DMS53 treated with DMSO at 0.1 percent for 48 hours (cell line): Measurements from ENCODE around the gene SPATA13.

ENCODE experiments used
- DNase-seq: peaks from one replicate; lab custom pipeline; 2025; ENCODE audit not compliant: unreplicated experiment; lab: John Stamatoyannopoulos, UW

The SPATA13 gene

GRCh38 chr13:24138911-24139310, 21.6 kb upstream of the SPATA13 start:
- DNase-seq: no peak

GRCh38 chr13:24141333-24141910, 19.1 kb upstream of the SPATA13 start:
- no peak for DNase-seq

- DNase-seq: no peak
These were observed 18.1 kb upstream of the SPATA13 start for GRCh38 chr13:24142453-24142852.

- no peak for DNase-seq
These were observed 17.6 kb upstream of the SPATA13 start for GRCh38 chr13:24142886-24143285.

GRCh38 chr13:24145240-24145639, 15.3 kb upstream of the SPATA13 start:
- DNase-seq: no peak

- no peak for DNase-seq
These were observed 14.8 kb upstream of the SPATA13 start for GRCh38 chr13:24145674-24146073.

- peak; percentile 45 for DNase-seq
These were observed 13.5 kb upstream of the SPATA13 start for GRCh38 chr13:24146961-24147569.

GRCh38 chr13:24147570-24147963, 13.0 kb upstream of the SPATA13 start:
- DNase-seq: peak; percentile 45

GRCh38 chr13:24148414-24149235, 11.9 kb upstream of the SPATA13 start:
- peak; percentile 96 for DNase-seq

- DNase-seq: no peak
These were observed 11.1 kb upstream of the SPATA13 start for GRCh38 chr13:24149246-24150032.

GRCh38 chr13:24150572-24150971, 9.9 kb upstream of the SPATA13 start:
- DNase-seq: no peak

- DNase-seq: no peak
These were observed 8.7 kb upstream of the SPATA13 start for GRCh38 chr13:24151864-24152263.

- no peak for DNase-seq
These were observed 8.0 kb upstream of the SPATA13 start for GRCh38 chr13:24152292-24153214.

GRCh38 chr13:24153347-24153746, 7.2 kb upstream of the SPATA13 start:
- DNase-seq: no peak

- peak; percentile 70 for DNase-seq
These were observed 6.4 kb upstream of the SPATA13 start for GRCh38 chr13:24153979-24154701.

- DNase-seq: no peak
These were observed 1.2 kb upstream of the SPATA13 start for GRCh38 chr13:24159357-24159756.

- DNase-seq: no peak
These were observed 673 bp downstream of the SPATA13 start for GRCh38 chr13:24161010-24161775.

GRCh38 chr13:24161980-24162525, 1.5 kb downstream of the SPATA13 start:
- no peak for DNase-seq

- DNase-seq: no peak
These were observed 2.1 kb downstream of the SPATA13 start for GRCh38 chr13:24162604-24163003.
